CD4-positive, alpha-beta T cell (primary cell): ENCODE results near the gene RAB17. TPM values are rescaled to one million over a fixed set of nuclear protein-coding genes. Genes with fewer than 3 reads are reported as not detected.

Experiments
- ATAC-seq: fragments of 200-7000 bp; cut with Tn5 transposase; one replicate; pipeline ENCODE4 v1.10.0; 2022; ENCODE audit warnings: mild to moderate bottlenecking; ENCODE audit not compliant: poor library complexity
- CTCF ChIA-PET: fragments of 350-600 bp; sonication (Branson Sonifier 250); formaldehyde crosslinking; loops from one replicate; lab custom pipeline; 2021; ENCODE audit warnings: antibody characterized with exemption, inconsistent platforms; lab: Charles Lee
- POLR2A ChIA-PET: fragments of 350-600 bp; sonication (Branson Sonifier 250); formaldehyde crosslinking; loops from one replicate; lab custom pipeline; 2021; ENCODE audit warnings: antibody characterized with exemption, inconsistent platforms; lab: Charles Lee
- DNase-seq, 14 experiments: peaks; one replicate each; pipeline ENCODE4 v3.0.0-alpha.2; 2013 to 2020; ENCODE audit warnings: mixed read lengths in 2 of 14
- H3K27ac ChIP-seq, 2 donors: one replicate each; pipeline versions ENCODE4 v1.5.1 to v1.7.0; 2013; ENCODE audit warnings: low read length in 2 of 2, low read depth in 1 of 2, mild to moderate bottlenecking in 1 of 2
- H3K27me3 ChIP-seq, 2 experiments: 1 replicate in 1 of 2; 2 replicates in 1 of 2; pipeline versions ENCODE4 v1.6.1 to v1.7.0; 2013; ENCODE audit warnings: low read length in 2 of 2, control low read depth in 1 of 2, mild to moderate bottlenecking in 1 of 2, moderate library complexity in 1 of 2; ENCODE audit not compliant: insufficient read depth in 2 of 2, control insufficient read depth in 1 of 2
- H3K36me3 ChIP-seq: one replicate; pipeline ENCODE4 v1.6.1; 2013; ENCODE audit warnings: low read length, control low read depth; ENCODE audit not compliant: insufficient read depth
- H3K4me1 ChIP-seq: one replicate; pipeline ENCODE4 v1.6.1; 2013; ENCODE audit warnings: low read length, control low read depth; ENCODE audit not compliant: insufficient read depth
- H3K4me3 ChIP-seq: one replicate; pipeline ENCODE4 v1.5.1; 2013; ENCODE audit warnings: mild to moderate bottlenecking, low read length, moderate library complexity
- H3K9me3 ChIP-seq, 2 experiments: 1 replicate in 1 of 2; 2 replicates in 1 of 2; pipeline versions ENCODE4 v1.6.1 to v1.7.0; 2013; ENCODE audit warnings: low read length in 2 of 2, mild to moderate bottlenecking in 2 of 2, control low read depth in 1 of 2, moderate library complexity in 1 of 2; ENCODE audit not compliant: control insufficient read depth in 1 of 2, insufficient read depth in 1 of 2
- H3K27ac Mint-ChIP-seq: one replicate; pipeline ENCODE4 v1.8.0; 2020; ENCODE audit warnings: mixed read lengths
- H3K27me3 Mint-ChIP-seq: one replicate; pipeline ENCODE4 v1.8.0; 2021; ENCODE audit warnings: mixed read lengths
- H3K36me3 Mint-ChIP-seq: one replicate; pipeline ENCODE4 v1.8.0; 2021; ENCODE audit warnings: low read depth, mixed read lengths
- H3K4me1 Mint-ChIP-seq: one replicate; pipeline ENCODE4 v1.8.0; 2021; ENCODE audit warnings: low read depth, mixed read lengths
- H3K4me3 Mint-ChIP-seq: one replicate; pipeline ENCODE4 v1.8.0; 2020; ENCODE audit warnings: mild to moderate bottlenecking, mixed read lengths
- H3K9me3 Mint-ChIP-seq: one replicate; pipeline ENCODE4 v1.8.0; 2020; ENCODE audit warnings: mixed read lengths
- intact Hi-C, 2 experiments: fragments of 100-400 bp; cut with DNase I in 1 of 2; cut with micrococcal nuclease in 1 of 2; formaldehyde crosslinking; loops; one replicate each; pipeline versions ENCODE4 v1.15.1 to v1.9.0; 2023 to 2025; cut with DNase I, micrococcal nuclease
- total RNA-seq, 174 experiments: library from RNA in 2 of 174; stranded (reverse) in 2 of 174; gene quantifications; one replicate each; pipeline ENCODE4 v1.2.3 and lab custom pipeline; 2021 to 2026
- TF ChIP-seq, protein P1 (sequence below): fragments of 200-600 bp; IDR thresholded peaks from one replicate; pipeline ENCODE4 v1.8.0; 2022; ENCODE audit warnings: antibody characterized with exemption, mild to moderate bottlenecking

RAB17 gene
- total RNA-seq, 2 experiments from 2014 or later: not detected

DNA sequence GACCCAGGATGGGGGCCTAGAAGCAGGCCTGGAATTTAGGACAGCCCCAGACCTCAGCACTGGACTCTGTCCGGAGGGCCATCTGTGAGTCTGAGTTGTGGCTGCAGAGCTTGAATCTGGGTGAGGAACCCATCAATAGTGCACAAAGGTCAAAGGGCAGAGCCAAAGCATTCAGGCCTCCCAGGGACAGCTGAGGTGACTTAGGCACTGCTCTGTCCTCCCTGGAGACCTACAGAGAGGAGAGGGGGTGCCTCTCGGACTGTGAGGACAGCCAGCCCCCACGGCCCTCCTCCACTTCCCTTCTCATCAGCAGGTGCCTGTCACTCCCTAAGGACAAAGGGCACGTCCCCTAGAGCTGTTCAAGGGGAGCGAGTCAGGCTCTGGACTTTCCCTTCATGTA lies 49.3 kb downstream of the RAB17 start:
- Mint-ChIP-seq H3K36me3 (no peaks in the 10 kb centered on the region), H3K9me3 (no peaks in the 10 kb centered on the region), H3K4me1 (no peaks in the 10 kb centered on the region), H3K4me3 (no peak overlapping the region), H3K27ac (no peak overlapping the region), H3K27me3 (peaks cover 4% of the 10 kb centered on the region)
- TF ChIP-seq, protein P1, sequence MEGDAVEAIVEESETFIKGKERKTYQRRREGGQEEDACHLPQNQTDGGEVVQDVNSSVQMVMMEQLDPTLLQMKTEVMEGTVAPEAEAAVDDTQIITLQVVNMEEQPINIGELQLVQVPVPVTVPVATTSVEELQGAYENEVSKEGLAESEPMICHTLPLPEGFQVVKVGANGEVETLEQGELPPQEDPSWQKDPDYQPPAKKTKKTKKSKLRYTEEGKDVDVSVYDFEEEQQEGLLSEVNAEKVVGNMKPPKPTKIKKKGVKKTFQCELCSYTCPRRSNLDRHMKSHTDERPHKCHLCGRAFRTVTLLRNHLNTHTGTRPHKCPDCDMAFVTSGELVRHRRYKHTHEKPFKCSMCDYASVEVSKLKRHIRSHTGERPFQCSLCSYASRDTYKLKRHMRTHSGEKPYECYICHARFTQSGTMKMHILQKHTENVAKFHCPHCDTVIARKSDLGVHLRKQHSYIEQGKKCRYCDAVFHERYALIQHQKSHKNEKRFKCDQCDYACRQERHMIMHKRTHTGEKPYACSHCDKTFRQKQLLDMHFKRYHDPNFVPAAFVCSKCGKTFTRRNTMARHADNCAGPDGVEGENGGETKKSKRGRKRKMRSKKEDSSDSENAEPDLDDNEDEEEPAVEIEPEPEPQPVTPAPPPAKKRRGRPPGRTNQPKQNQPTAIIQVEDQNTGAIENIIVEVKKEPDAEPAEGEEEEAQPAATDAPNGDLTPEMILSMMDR: no peak
- intact Hi-C loops: no loop called here
- CTCF ChIA-PET: no interaction called here
- H3K27ac ChIP-seq: no peak overlapping the region
- no peak for DNase-seq
- no peaks in the 10 kb centered on the region for H3K36me3 ChIP-seq
- no peak overlapping the region for H3K4me3 ChIP-seq
- no peaks in the 10 kb centered on the region for H3K4me1 ChIP-seq
- no peak for ATAC-seq
- no peaks in the 10 kb centered on the region for H3K27me3 ChIP-seq
- no peaks in the 10 kb centered on the region for H3K9me3 ChIP-seq
- POLR2A ChIA-PET: no interaction called here

DNA sequence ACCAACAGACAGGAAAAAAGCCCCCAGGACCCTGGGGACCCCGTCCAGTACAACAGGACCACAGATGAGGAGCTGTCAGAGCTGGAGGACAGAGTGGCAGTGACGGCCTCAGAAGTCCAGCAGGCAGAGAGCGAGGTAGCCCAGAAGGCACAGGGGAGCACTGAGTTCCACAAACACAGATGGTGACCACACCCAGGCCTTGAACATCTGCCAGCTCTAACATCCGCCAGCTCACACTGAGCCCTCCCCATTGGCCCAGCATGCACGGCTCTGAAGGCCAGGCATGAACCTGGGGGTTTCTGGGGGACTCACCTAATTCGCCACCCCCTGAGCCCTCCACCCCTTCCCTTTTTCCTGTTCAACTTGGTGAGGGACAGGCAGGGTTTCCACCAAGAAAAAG lies 49.7 kb downstream of the RAB17 start:
- TF ChIP-seq, protein P1: no peak
- Histone ChIP-seq H3K4me3 (no peak overlapping the region), H3K4me1 (no peaks in the 10 kb centered on the region), H3K36me3 (no peaks in the 10 kb centered on the region), H3K9me3 (no peaks in the 10 kb centered on the region), H3K27me3 (no peaks in the 10 kb centered on the region), H3K27ac (no peak overlapping the region)
- ChIA-PET POLR2A (no interaction called here), CTCF (no interaction called here)
- no peak for DNase-seq
- H3K27ac Mint-ChIP-seq: no peak overlapping the region
- no peak for ATAC-seq
- intact Hi-C loops: no loop called here
- peaks cover 4% of the 10 kb centered on the region for H3K27me3 Mint-ChIP-seq
- no peaks in the 10 kb centered on the region for H3K4me1 Mint-ChIP-seq
- H3K9me3 Mint-ChIP-seq: no peaks in the 10 kb centered on the region
- H3K4me3 Mint-ChIP-seq: no peak overlapping the region
- no peaks in the 10 kb centered on the region for H3K36me3 Mint-ChIP-seq

DNA sequence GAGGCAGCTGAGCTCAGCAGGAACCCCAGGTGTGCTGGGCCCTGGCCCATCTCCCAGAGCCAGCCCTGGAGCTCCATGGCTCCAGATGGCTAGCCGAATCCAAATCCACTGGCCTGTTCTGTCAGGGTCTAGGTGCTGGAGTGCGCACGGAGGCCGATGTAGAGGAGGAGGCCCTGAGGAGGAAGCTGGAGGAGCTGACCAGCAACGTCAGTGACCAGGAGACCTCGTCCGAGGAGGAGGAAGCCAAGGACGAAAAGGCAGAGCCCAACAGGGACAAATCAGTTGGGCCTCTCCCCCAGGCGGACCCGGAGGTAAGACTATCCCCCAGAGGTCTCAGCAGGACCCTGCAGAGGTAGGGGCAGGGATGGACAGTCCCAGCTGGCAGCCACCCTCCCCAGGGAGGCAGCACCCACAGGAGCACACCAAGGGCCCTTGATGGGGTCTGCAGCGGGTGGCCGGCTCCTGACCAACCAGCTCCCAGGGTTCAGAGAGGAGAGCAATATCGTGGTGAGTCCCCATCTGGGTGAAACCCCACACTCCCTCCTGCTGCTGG lies 50.2 kb downstream of the RAB17 start:
- H3K4me3 Mint-ChIP-seq: no peak overlapping the region
- H3K4me1 Mint-ChIP-seq: no peaks in the 10 kb centered on the region
- no peak overlapping the region for H3K27ac ChIP-seq
- no peaks in the 10 kb centered on the region for H3K9me3 Mint-ChIP-seq
- TF ChIP-seq, protein P1: no peak
- ATAC-seq: no peak
- H3K36me3 Mint-ChIP-seq: no peaks in the 10 kb centered on the region
- peaks cover 4% of the 10 kb centered on the region for H3K27me3 Mint-ChIP-seq
- intact Hi-C loops: no loop called here
- no peak overlapping the region for H3K4me3 ChIP-seq
- H3K27ac Mint-ChIP-seq: no peak overlapping the region
- no peaks in the 10 kb centered on the region for H3K36me3 ChIP-seq
- no peak for DNase-seq
- POLR2A ChIA-PET: no interaction called here
- no peaks in the 10 kb centered on the region for H3K27me3 ChIP-seq
- CTCF ChIA-PET: no interaction called here
- no peaks in the 10 kb centered on the region for H3K9me3 ChIP-seq
- H3K4me1 ChIP-seq: no peaks in the 10 kb centered on the region
